Ascending aorta (tissue), 2 donors: ENCODE results near the gene ZNF513. TPM values are rescaled to one million over a fixed set of nuclear protein-coding genes. Genes with fewer than 3 reads are reported as not detected.

Experiments
- DNase-seq, 2 donors: peaks; one replicate each; pipeline ENCODE4 v3.0.0-alpha.2; 2019; ENCODE audit warnings: low spot score in 2 of 2
- H3K27ac ChIP-seq, 2 donors: fragments of 200-600 bp; sonication (generic); one replicate each; pipeline ENCODE4 v1.5.1; 2016 to 2017; ENCODE audit warnings: mild to moderate bottlenecking in 1 of 2
- H3K27me3 ChIP-seq: fragments of 200-600 bp; sonication (generic); one replicate; pipeline ENCODE4 v1.5.1; 2017
- H3K36me3 ChIP-seq, 2 donors: fragments of 200-600 bp; sonication (generic); one replicate each; pipeline ENCODE4 v1.5.1; 2016
- H3K4me1 ChIP-seq, 2 donors: fragments of 200-600 bp; sonication (generic); one replicate each; pipeline ENCODE4 v1.5.1; 2016 to 2017; ENCODE audit warnings: mild to moderate bottlenecking in 1 of 2
- H3K4me3 ChIP-seq, 2 donors: fragments of 200-600 bp; sonication (generic); one replicate each; pipeline ENCODE4 v1.5.1; 2016 to 2017; ENCODE audit warnings: mild to moderate bottlenecking in 1 of 2
- H3K9me3 ChIP-seq, 2 donors: fragments of 200-600 bp; sonication (generic); one replicate each; pipeline ENCODE4 v1.5.1; 2016
- intact Hi-C: fragments of 100-400 bp; cut with DNase I; formaldehyde crosslinking; loops from one replicate; pipeline ENCODE4 v1.15.1; 2023
- total RNA-seq: library from RNA; depleted of rRNA; stranded (reverse); fragments of >200 nt; gene quantifications from one replicate; pipeline ENCODE4 v1.1.0, GENCODE V29; 2016
- TF ChIP-seq, protein P1 (sequence below), 3 experiments: fragments of 200-600 bp in 2 of 3; fragments of 450-650 bp in 1 of 3; sonication (generic) in 2 of 3; IDR thresholded peaks; one replicate each; pipeline ENCODE4 v1.5.1; 2016 to 2019; ENCODE audit warnings: antibody characterized with exemption in 3 of 3, mild to moderate bottlenecking in 1 of 3, moderate library complexity in 1 of 3

Gene ZNF513
- total RNA-seq, 1 donor from 2014 or later, result 17.7 TPM

DNA sequence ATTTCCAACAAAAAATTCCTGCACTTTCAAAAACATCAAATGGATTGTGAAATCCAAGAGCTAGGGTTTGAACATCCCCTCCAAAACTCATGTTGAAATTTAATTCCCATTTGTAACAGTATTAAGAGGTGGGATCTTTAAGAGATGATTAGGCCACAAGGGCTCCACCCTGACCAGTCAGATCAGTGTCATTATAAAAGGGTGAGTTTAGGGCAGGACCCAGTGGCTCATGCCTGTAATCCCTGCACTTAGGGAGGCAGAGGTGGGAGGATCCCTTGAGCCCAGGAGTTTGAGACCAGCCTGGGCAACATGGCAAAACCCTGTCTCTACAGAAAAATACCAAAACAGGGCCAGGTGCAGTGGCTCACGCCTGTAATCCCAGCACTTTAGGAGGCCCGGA, 32.9 kb downstream of the ZNF513 start:
- Histone ChIP-seq H3K4me1 (no peaks in the 10 kb centered on the region), H3K36me3 (peaks cover 11 to 13% of the 10 kb centered on the region in 2 donors), H3K27ac (no peak overlapping the region), H3K27me3 (no peaks in the 10 kb centered on the region), H3K9me3 (no peaks in the 10 kb centered on the region), H3K4me3 (no peak overlapping the region)
- DNase-seq, result no peak
- intact Hi-C loops, result no loop called here
- TF ChIP-seq, protein P1, sequence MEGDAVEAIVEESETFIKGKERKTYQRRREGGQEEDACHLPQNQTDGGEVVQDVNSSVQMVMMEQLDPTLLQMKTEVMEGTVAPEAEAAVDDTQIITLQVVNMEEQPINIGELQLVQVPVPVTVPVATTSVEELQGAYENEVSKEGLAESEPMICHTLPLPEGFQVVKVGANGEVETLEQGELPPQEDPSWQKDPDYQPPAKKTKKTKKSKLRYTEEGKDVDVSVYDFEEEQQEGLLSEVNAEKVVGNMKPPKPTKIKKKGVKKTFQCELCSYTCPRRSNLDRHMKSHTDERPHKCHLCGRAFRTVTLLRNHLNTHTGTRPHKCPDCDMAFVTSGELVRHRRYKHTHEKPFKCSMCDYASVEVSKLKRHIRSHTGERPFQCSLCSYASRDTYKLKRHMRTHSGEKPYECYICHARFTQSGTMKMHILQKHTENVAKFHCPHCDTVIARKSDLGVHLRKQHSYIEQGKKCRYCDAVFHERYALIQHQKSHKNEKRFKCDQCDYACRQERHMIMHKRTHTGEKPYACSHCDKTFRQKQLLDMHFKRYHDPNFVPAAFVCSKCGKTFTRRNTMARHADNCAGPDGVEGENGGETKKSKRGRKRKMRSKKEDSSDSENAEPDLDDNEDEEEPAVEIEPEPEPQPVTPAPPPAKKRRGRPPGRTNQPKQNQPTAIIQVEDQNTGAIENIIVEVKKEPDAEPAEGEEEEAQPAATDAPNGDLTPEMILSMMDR (IDR thresholded peaks at IDR 0.05), result no peak

DNA sequence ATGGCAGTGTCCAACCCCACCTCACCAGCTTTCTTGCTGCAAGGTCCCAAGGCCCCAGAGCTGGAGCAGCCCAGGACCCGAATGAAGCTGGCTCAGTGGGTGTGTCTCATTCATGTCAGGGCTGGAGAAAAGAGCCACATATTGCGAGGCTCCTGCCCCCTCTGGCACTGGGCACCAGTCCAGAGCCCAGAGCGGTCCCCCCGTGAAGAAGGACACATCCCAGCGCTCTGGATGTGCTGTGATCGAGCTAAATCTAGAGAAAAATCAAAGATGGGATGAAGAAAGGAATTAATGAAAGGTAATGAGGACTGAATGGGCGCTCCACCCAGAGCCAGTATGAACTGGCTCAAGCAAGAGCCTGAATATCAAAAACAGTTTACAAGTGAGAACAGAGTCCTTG, 44.4 kb downstream of the ZNF513 start:
- Histone ChIP-seq H3K27ac (no peak overlapping the region), H3K4me1 (no peaks in the 10 kb centered on the region), H3K4me3 (no peak overlapping the region), H3K9me3 (no peaks in the 10 kb centered on the region), H3K36me3 (peaks cover 80 to 89% of the 10 kb centered on the region in 2 donors), H3K27me3 (no peaks in the 10 kb centered on the region)
- TF ChIP-seq, protein P1 (IDR thresholded peaks at IDR 0.05), result no peak
- DNase-seq, result no peak
- intact Hi-C loops, result no loop called here

DNA sequence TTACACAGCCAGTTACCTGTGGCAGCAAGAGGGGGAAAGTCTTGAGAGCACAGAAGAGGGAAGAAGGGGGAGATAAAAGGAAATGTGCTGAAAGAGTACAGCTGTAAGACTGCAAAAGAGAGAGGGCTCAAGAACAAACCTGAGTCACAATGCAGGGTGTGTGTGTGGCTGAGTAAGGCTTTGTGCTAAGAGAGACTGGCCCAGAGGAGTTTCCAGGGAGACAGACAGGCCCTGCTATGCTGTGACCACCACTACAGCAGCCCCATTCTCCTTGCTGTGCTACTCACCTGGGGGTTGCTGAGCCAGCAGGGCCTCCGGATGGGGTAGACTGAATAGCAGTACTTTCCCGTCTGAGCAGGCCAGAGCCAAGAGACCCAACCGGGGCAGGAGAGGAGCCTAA, 45.2 kb downstream of the ZNF513 start:
- intact Hi-C loops, result no loop called here
- Histone ChIP-seq H3K36me3 (peaks cover 77 to 87% of the 10 kb centered on the region in 2 donors), H3K27ac (no peak overlapping the region), H3K4me1 (no peaks in the 10 kb centered on the region), H3K9me3 (no peaks in the 10 kb centered on the region), H3K27me3 (no peaks in the 10 kb centered on the region), H3K4me3 (no peak overlapping the region)
- TF ChIP-seq, protein P1 (IDR thresholded peaks at IDR 0.05), result no peak
- no peak for DNase-seq

Other genes with a start within 250 kb of the ZNF513 start
- 116 TPM for gene PREB, start 246.1 kb downstream of the ZNF513 start, total RNA-seq
- not detected for gene PRR30, start 241.3 kb downstream of the ZNF513 start, total RNA-seq
- gene TCF23, start 231.7 kb downstream of the ZNF513 start, total RNA-seq, result not detected
- 284 TPM for gene ATRAID, start 168.7 kb downstream of the ZNF513 start, total RNA-seq
- 85.7 TPM for gene SLC5A6, start 168.5 kb downstream of the ZNF513 start, total RNA-seq
- 63.4 TPM for gene CAD, start 163.4 kb downstream of the ZNF513 start, total RNA-seq
- gene SLC30A3, start 117.7 kb downstream of the ZNF513 start, total RNA-seq, result 7.6 TPM
- not detected for gene DNAJC5G, start 105.3 kb downstream of the ZNF513 start, total RNA-seq
- gene TRIM54, start 98.3 kb downstream of the ZNF513 start, total RNA-seq, result not detected
- not detected for gene UCN, start 72.3 kb downstream of the ZNF513 start, total RNA-seq
- gene MPV17, start 57.6 kb downstream of the ZNF513 start, total RNA-seq, result 239 TPM
- 76.2 TPM for gene GTF3C2, start 24.0 kb downstream of the ZNF513 start, total RNA-seq
- 34.8 TPM for gene EIF2B4, start 10.4 kb downstream of the ZNF513 start, total RNA-seq
- 94.0 TPM for gene SNX17, start 10.1 kb downstream of the ZNF513 start, total RNA-seq
- gene PPM1G, start 28.9 kb upstream of the ZNF513 start, total RNA-seq, result 24.7 TPM
- 42.1 TPM for gene NRBP1, start 47.9 kb upstream of the ZNF513 start, total RNA-seq
- not detected for gene KRTCAP3, start 61.6 kb upstream of the ZNF513 start, total RNA-seq
- gene IFT172, start 109.0 kb upstream of the ZNF513 start, total RNA-seq, result 204 TPM
- 18.1 TPM for gene FNDC4, start 114.5 kb upstream of the ZNF513 start, total RNA-seq
- not detected for gene GCKR, start 116.1 kb upstream of the ZNF513 start, total RNA-seq
- gene ZNF512, start 202.3 kb upstream of the ZNF513 start, total RNA-seq, result 64.8 TPM
- 8.0 TPM for gene CCDC121, start 248.3 kb upstream of the ZNF513 start, total RNA-seq
- 13.1 TPM for gene GPN1, start 248.3 kb upstream of the ZNF513 start, total RNA-seq